Stimulated activated CD4-positive, alpha-beta T cell treated with anti-CD3 and anti-CD28 coated beads, TNF-alpha, amount 100 ng/mL, for 4 hours (primary cell): ENCODE measurements around the gene TRIM65.
"Not testable (repeated sequence)": the region's sequence is repeated elsewhere in the genome, so short reads cannot be mapped to it uniquely, and the experiment has no call there.

Experiments used
- DNase-seq, 3 experiments: peaks; one replicate each; pipeline ENCODE4 v3.0.0-alpha.2; 2020; ENCODE audit warnings: low read depth in 3 of 3

TRIM65 gene

DNA sequence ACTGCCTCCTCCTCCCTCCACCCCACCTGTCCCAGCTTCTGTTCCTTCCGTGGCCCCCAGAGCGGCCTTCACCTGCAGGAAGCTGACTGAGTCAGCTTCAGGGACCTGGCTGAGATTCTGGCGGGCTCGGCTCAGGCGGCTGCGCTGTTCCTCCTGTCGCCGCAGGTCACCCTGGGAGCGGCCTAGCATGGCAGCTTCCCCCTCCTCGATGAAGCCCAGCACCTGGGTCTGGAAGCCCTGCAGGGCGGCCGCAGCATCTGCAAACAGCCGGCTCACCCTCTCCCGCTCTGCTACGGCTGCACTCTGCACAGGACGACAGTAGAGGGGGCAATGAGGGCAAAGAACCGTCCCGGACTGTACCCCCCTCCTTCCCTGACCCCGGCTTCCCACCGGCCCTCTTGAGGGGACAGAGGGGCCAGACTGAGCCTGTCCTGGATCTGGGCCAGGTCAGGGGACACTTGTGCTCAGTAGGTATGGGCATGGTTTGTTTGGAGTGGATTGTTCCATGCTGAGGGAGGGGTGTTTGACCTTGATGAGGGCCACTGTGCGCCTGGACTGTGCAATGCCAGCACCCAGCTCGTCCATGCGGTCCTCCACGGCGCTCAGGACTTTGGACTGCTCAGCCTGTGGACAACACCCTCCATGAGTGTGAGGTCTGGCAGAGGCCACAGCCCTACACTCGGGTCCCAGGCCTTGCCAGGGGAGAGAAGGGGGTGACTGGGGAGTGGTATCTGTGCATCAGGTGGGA, 20.4 kb downstream of the TRIM65 start:
- DNase-seq, result peak; percentile 33 to 57 (median 48)

DNA sequence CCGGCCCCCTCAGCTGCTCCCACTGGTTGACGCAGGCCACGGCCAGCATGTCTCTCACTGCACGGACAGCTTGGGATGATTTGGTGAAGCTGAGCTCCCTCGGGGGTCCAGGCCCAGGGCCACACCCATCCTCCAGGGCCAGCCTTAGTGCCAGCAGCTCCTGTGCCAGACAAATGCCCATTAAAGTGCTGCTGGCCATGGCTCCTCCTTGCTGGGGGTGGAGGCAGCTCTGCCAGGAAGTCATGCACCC, 20.9 kb downstream of the TRIM65 start:
- DNase-seq, result no peak

DNA sequence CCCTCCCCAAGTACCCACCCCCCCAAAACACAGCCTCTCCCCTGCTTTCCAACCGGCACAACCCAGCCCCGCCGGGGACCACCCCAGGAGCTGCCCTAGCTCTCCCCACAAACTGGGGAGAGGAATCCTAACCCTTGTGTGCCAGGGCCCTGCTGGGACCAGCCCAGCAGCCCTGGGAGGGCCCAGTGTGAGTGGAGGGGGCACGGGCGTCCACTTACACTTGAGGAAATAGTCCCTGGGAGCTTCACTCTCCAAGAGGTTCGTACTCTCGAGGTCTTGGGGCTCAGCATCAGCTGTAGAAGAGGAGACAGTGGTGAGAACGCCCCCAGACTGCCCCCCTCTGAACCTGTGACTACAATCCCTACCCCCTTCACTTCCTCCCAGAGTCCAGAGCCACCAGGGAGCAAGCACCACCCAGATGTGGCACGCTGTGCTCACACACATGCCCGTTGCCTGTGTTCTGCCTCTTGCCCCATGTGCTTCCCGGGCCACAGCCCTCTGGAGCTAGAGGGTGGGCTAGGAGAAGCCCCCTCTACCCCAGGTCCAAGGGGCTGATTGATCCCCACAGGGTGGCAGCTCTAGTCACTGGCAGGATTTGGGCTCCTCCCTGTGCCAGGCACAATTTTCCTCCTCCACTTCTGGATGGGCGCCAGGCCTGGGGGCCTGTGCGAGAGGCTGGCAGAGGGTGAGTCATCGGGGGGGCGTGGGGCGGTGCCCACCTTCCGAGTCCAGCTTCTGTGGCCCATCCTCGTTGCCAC, 21.4 kb downstream of the TRIM65 start:
- DNase-seq, result no peak

DNA sequence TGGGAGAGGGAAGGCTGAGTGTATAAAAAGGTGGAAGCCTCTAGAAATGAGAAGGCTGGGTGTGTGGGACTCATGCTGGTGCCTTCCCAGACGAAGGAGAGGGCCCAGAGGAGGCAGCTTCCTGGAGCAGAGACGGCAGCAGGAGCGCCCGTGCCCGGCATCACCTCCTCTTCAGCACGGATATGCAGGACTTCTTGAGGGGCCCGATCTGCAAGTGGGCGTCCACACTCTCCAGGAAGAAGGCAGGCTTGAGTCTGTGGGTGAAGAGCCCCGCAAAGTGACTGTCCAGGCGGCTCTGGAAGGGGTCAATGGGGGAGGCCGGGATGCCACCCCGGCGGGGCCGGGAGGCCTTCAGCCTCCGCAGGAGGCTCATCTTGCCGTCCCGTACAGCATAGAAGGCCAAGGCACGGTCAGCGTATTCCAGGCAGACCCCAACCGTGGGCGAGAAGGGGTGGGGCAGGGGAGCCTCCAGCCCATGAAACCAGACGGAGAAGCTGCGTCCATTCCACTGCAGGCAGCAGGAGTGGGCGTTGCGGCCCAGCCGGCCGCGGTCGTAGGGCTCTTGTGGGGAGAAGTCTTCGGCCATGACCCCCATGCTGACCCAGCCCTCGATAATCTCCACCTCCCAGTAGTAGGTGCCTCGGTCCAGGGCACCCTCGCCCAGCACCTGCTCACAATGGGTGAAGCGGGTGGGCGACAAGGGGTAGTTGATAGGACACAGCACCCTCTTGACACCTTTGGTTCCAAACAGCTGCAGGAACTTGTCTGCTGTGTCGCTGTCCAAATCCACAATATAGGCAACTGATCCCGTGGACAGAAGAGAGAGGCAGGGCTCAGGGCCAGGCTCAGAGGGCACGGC, 22.2 kb downstream of the TRIM65 start:
- no peak for DNase-seq

DNA sequence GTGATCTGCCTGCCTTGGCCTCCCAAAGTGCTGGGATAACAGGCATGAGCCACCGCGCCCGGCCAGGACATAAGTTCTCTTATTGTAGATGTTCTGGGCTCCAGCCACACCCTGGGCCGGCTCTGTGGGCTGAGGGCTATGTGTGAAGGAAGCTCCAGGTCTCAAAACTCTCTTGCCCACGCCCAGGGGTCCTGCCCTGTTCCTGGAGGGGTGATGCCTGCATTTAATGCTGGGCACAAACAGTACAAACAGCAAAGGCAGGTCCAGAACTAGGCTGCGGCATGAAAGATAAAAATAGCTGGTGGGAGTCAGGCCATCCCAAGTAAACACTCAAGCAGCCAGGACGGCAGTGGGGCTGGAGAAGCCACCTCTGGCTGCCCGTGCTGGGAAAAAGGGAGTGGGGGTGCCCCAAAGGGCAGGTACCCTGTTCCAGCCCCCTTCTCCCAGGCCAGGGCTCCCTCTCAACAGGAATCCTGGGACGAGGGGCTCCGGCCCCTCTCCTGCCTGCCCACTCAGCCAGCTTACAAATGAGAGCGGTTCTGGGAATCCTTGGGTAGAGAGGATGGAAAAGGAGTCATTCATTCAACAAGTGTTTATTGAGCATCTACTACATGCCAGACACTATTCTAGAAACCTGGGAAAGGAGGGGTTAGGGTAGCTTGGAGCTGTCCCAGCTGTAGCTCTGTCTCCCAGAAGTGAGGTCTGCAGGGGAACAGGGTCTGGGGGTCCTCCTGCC, 23.0 kb downstream of the TRIM65 start:
- DNase-seq, result no peak

DNA sequence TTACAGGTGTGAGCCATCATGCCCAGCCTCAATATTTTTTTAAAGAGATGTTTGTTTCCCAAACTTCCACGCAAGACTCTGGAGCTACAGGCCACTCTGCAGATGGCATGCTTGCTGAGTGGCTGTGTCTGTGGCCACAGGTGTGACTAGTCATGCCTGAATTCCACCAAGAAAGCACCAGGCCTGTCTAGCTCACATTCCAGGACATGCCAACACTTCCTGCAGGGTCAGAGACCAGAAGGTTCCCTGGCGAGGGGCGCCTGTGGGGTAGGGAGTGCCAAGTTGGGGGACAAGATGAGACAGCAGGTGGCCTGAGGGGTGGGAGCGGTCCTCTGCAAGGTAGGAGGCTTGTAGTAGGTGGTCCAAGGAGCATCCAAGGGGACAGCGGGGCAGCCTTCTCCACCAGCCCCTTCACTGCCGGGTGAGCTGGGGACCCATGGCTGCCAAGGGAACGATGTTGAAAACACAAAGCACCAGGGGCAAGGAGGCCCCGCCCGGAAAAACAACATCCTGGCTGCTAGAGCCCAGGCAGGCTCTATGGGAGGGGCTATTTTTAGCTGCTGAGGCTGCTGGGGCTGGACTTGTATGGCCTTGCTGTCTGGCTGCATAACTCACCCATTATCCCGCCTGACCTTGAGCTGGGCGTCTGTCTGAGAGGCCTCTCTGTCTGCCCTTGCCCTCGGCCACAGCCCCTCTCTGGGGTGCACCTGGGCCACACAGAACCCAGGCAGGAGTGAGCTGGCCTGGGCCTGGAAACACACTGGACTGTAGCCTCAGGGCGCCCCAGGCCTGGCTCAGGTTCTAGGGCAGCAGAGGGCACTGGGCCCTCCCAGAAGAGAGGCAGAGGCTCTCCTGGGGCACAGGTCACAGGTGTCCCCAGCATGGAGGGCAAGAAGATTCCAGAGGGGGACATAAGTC, 24.1 kb downstream of the TRIM65 start:
- peak in 1 of 3 experiments; percentile 31 for DNase-seq

DNA sequence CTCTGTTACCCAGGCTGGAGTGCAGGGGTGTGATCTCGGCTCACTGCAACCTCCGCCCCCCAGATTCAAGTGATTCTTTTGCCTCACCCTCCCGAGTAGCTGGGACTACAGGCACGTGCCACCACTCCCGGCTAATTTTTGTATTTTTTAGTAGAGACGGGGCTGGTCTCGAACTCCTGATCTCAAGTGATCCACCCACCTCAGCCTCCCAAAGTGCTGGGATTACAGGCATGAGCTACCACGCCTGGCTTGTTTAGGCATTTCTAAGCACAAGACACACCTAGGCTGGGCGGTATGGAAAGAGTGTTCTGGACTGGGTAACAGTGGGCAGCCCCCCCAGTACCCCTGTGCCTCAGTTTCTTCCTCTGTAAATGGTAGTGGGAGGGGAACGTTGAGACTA, 26.5 kb downstream of the TRIM65 start:
- DNase-seq, result not testable (repeated sequence)

DNA sequence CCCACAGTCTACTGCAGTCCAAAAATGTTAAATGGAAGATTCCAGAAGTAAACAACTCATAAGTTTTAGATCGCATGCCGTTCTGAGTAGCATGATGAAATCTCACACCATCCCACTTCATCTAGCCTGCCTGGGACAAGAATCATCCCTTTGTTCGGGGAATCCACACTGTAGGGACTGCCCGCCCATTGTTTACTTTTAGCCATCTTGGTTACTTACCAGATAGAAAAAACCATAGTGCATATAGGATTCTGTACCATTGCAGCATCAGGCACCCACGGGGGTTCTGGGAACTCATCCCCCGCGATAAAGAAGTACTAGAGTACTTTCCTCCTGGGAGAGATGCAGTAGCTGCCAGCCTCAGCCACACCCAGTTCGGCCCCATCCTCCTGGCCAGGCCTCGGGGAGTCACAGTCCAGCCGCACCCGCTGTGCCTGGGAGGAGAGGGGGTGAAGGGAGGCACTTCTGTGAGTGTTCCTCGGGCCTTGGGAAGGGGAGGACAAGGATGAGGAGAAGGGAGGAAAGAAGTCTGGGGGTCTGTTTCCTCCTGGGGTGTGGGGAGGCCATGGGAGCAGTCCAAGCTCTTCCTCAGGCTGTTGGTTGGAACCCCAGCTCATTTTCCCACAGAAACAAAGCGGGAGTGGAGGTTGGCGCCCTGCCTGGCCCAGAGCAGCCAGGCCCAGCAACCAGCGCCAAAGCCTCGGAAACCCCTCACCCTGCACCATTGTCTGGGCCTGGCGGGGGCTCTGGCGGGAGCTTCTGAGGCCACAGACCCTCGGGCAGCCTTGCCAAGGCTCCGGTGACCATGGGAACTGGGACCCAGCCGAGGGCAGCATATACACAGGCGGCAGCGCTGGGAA, 27.2 kb downstream of the TRIM65 start:
- no peak for DNase-seq

DNA sequence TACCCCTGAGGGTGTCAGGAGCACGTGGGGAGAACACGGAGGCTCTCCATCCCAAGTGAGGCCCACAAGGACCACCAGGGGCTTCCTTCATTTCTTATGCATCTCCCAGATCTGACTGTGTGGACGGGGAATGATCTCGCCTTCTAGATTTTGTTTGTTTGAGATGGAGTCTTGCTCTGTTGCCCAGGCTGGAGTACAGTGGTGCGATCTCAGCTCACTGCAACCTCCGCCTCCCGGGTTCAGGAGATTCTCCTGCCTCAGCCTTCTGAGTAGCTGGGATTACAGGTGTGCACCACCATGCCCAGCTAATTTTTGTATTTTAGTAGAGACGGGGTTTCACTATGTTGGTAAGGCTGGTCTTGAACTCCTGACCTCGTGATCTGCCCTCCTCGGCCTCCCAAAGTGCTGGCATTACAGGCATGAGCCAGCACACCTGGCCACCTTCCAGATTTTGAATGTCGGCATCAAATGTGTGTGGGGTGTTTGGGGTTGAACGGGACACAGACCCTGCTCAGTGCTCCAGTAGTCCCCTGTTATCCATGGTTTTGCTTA, 27.9 kb downstream of the TRIM65 start:
- not testable (repeated sequence) for DNase-seq

DNA sequence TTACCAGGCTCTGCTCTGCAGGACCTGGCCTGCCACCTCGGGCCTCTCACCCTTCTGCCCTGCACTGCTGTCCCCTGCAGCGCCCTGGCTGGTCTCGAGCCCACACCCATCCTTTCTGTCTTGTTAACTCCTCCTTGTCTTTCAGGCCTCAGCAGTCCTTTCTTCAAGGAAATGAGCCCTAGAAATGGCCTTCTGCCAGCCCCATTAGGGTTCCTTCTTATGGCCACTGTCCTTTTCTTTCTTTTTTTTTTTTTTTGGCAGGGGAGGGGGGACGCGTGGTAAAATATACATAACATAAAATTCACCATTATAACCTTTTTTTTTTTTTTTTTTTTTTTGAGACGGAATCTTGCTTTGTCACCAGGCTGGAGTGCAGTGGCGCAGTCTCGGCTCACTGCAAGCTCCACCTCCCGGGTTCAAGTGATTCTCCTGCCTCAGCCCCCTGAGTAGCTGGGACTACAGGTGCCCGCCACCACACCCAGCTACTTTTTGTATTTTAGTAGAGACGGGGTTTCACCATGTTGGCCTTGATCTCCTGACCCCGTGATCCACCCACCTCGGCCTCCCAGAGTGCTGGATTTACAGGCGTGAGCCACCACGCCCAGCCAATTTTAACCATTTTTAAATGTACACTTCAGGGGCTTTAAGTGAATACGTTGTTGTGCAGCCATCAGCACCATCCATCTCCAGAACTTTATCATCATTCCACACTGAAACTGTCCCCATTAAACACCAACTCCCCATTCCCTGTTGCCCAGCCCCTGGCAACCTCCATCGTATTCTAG, 31.2 kb downstream of the TRIM65 start:
- DNase-seq, result not testable (repeated sequence)

DNA sequence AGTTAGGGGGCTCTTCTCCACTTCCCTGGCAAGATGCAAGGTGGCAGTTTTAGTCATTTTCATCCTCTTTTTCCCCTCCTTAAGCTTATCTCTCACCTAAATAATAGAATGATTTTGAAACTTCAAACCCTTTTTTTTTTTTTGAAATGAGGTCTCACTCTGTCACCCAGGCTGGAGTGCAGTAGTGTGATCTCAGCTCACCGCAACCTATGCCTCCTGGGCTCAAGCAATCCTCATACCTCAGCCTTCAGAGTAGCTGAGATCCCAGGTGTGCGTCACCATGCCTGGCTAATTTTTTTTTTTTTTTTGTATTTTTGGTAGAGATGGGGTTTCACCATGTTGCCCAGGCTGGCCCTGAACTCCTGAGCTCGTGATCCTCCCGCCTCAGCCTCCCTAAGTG, 31.9 kb downstream of the TRIM65 start:
- DNase-seq, result not testable (repeated sequence)

DNA sequence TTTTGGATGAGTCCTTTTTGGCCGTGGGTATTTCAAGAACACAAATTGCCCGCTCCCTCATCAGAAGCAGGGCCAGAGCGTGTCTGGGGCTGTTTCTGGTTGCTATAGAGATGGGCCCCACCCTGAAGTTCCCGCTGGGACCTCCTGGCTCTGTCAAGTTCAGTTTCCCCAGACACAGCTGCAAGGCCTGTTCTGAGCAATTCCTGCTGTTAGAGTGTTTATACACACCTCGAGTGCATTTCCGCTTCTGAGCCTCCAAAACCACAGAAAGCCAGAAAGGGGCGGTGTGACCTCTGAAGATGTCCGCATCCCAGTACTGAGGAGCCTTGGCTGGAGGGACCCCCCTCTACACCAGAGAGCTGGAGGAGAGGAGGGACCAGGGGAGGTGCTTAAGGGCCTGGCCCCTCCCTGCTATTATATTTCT, 32.3 kb downstream of the TRIM65 start:
- no peak for DNase-seq

DNA sequence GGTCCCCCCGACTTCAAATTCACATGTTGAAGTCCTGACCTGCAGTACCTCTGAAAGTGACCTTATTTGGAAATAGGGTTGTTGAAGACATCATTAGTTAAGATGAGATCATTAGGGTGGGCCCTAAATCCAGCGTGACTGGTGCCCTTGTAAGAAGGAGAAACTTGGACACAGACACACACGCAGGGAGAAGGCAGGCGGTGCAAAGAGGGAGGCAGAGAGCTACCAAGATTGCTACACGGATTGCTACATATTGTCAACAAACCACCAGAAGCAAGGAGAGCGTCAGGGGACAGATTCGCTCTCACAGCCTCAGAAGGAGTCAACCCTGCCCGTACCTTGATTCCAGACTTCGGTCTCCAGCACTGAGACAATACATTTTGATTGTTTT, 34.8 kb downstream of the TRIM65 start:
- no peak for DNase-seq

DNA sequence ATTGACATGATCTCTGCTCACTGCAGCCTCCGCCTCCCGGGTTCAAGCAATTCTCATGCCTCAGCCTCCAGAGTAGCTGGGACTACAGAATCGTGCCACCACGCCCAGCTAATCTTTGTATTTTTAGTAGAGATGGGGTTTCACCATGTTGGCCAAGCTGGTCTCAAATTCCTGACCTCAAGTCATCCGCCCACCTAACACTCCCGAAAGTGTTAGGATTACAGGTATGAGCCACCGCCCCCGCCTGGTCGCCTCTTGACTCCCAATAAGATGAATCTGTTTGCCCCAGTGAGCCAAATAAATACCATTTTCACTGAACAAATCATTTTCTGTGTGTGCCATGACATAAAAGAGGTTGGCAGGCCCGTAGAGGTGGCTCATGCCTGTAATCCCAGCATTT, 37.4 kb downstream of the TRIM65 start:
- DNase-seq, result not testable (repeated sequence)

DNA sequence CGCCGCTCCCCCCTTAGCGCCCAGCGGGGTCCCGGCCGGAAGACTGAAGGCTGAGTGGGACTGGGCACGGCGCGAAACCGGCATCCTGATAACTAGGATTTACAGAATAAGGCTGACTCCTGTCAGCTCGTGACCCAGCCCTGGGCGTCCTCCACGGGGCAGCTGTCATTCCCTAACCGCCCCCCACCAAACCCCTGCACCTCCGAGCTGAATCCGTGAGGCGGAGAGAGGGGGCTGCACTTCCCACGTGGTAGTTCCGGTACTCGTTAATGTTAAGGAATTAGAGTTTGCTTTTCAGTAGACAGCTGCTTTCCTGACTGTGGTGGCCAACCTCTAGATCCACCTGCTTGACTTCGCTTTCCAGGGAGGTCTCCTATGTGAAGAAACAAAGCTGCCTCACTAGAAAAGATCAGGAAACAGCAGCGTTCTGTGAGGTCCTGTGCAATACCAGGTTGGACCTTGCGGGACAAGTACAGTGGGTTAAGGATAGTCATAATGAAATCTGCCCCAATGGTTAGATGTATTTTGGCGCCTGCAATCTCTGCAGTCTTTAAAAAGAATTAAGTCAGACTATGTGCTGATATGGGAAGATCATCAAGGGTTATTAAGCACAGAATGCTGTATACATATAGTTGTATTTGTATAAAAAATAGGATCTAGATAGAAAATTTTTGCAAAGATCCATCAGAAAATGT, 40.5 kb downstream of the TRIM65 start:
- DNase-seq, result no peak

DNA sequence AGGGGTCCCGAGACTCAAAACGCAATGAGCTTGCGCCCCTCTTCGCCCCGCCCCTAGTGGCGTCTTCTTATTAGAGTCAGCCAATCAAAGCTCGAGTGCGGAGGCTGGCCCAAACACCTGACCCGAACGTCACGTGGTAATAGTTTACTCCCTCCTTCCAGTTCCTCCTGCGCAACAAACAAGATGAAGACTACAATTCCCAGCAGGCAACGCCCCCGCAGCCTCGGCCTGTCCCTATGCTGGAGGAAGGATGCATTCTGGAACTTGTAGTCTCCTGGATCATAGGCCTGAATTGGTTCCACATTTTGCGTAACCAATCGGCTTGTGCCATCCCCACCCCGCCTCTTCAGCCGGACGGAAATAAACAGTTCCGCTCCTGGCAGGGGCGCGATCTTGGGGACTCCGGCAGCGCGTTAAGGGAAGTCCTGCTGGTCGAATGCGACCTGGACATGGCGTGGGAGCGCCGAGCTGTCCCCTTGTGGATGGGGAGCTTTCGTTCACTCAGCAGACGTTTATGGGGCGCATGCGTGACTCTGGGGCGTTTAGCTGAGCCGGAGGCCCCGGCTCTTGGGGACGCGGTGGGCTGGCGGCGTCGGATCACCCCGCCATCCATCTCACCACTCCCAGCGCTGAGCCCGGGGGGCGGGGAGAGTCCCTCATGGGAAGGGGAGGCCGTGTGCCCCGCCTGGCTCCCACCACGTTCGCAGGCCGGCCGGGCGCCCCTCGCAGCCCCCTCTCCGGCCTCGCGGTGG, 41.3 kb downstream of the TRIM65 start, which contains the start of gene WBP2:
Gene WBP2, minus strand, starts transcription at position 26 of the 752 bp plus-strand sequence. CDS start 38 bp downstream, outside the sequence.
- DNase-seq, result peak; percentile 87 to 98 (median 96)

DNA sequence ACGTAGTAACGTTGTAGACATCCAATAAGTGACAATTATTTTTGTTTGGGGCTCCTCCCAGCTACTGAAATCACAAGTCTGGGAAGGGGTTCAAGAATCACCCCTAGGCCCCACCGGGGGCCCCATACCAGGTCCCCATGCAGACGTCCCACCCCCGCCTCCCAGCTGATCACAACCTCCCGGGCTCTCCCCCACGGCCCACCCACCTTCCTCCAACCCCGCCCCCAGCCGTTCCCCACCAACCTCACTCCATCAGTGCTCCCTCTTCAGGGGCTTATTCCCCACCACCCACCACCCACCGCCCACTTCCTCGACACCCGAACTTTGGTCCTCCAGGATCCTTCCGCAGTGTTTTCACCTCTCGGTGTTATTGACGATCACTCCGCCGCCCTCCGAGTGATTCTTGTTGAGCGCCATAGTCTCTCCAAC, 41.9 kb downstream of the TRIM65 start:
- no peak for DNase-seq
